Trophoblast cell (in vitro differentiated cells and primary cell): ENCODE results near the gene PSTPIP1.
A peak's percentile ranks its signal among the peaks of the same experiment; 100 is the strongest.

Source experiments
- DNase-seq, 2 donors: peaks; one replicate each; pipeline ENCODE4 v3.0.0-alpha.2; 2016
- H2AFZ ChIP-seq: 2 replicates; pipeline ENCODE4 v1.6.1; 2013; ENCODE audit warnings: low read length, moderate library complexity, mild to moderate bottlenecking; ENCODE audit not compliant: insufficient read depth, poor library complexity
- H2AK5ac ChIP-seq: 2 replicates; pipeline ENCODE4 v1.6.1; 2013; ENCODE audit warnings: mild to moderate bottlenecking, low read length
- H2BK120ac ChIP-seq: 2 replicates; pipeline ENCODE4 v1.6.1; 2013; ENCODE audit warnings: low read length, mild to moderate bottlenecking, moderate library complexity; ENCODE audit not compliant: insufficient read depth, poor library complexity
- H2BK12ac ChIP-seq: 2 replicates; pipeline ENCODE4 v1.6.1; 2013; ENCODE audit warnings: mild to moderate bottlenecking, low read length, moderate library complexity
- H2BK5ac ChIP-seq: 2 replicates; pipeline ENCODE4 v1.6.1; 2013; ENCODE audit warnings: low read length, low read depth, moderate library complexity, mild to moderate bottlenecking; ENCODE audit not compliant: poor library complexity
- H3K14ac ChIP-seq: 2 replicates; pipeline ENCODE4 v1.6.1; 2013; ENCODE audit warnings: mild to moderate bottlenecking, low read length
- H3K18ac ChIP-seq: 2 replicates; pipeline ENCODE4 v1.6.1; 2013; ENCODE audit warnings: mild to moderate bottlenecking, low read length
- H3K23ac ChIP-seq: 2 replicates; pipeline ENCODE4 v1.6.1; 2013; ENCODE audit warnings: low read length
- H3K27ac ChIP-seq: 2 replicates; pipeline ENCODE4 v1.5.1; 2013; ENCODE audit warnings: low read depth, mild to moderate bottlenecking, inconsistent platforms, low read length, moderate library complexity
- H3K27me3 ChIP-seq: 2 replicates; pipeline ENCODE4 v1.6.1; 2013; ENCODE audit warnings: inconsistent platforms, mild to moderate bottlenecking, low read length, moderate library complexity; ENCODE audit not compliant: insufficient read depth
- H3K36me3 ChIP-seq, 2 experiments: 1 replicate in 1 of 2; 2 replicates in 1 of 2; pipeline ENCODE4 v1.6.1; 2013; ENCODE audit warnings: low read length in 2 of 2, mild to moderate bottlenecking in 2 of 2, moderate library complexity in 1 of 2; ENCODE audit not compliant: insufficient read depth in 2 of 2, control insufficient read depth in 1 of 2
- H3K4ac ChIP-seq: 2 replicates; pipeline ENCODE4 v1.6.1; 2013; ENCODE audit warnings: low read depth, mild to moderate bottlenecking, low read length, moderate library complexity
- H3K4me1 ChIP-seq, 2 experiments: 1 replicate in 1 of 2; 2 replicates in 1 of 2; pipeline ENCODE4 v1.6.1; 2013; ENCODE audit warnings: low read length in 2 of 2, mild to moderate bottlenecking in 2 of 2, moderate library complexity in 1 of 2; ENCODE audit not compliant: insufficient read depth in 2 of 2, control insufficient read depth in 1 of 2
- H3K4me2 ChIP-seq: 2 replicates; pipeline ENCODE4 v1.6.1; 2013; ENCODE audit warnings: inconsistent platforms, mild to moderate bottlenecking, low read length, moderate library complexity
- H3K4me3 ChIP-seq: 2 replicates; pipeline ENCODE4 v1.5.1; 2013; ENCODE audit warnings: mild to moderate bottlenecking, low read depth, low read length, inconsistent platforms
- H3K79me1 ChIP-seq: one replicate; pipeline ENCODE4 v1.6.1; 2013; ENCODE audit warnings: low read length
- H3K79me2 ChIP-seq: 2 replicates; pipeline ENCODE4 v1.6.1; 2013; ENCODE audit warnings: low read length, mild to moderate bottlenecking; ENCODE audit not compliant: control insufficient read depth, insufficient read depth, poor library complexity
- H3K9ac ChIP-seq: 2 replicates; pipeline ENCODE4 v1.6.1; 2013; ENCODE audit warnings: mild to moderate bottlenecking, low read length
- H3K9me3 ChIP-seq: 2 replicates; pipeline ENCODE4 v1.6.1; 2013; ENCODE audit warnings: low read depth, mild to moderate bottlenecking, control low read depth, inconsistent platforms, low read length; ENCODE audit not compliant: insufficient read depth
- H4K12ac ChIP-seq: 2 replicates; pipeline ENCODE4 v1.6.1; 2013; ENCODE audit warnings: low read depth, mild to moderate bottlenecking, low read length, moderate library complexity
- H4K8ac ChIP-seq: 2 replicates; pipeline ENCODE4 v1.6.1; 2013; ENCODE audit warnings: low read depth, mild to moderate bottlenecking, low read length, moderate library complexity
- H4K91ac ChIP-seq: one replicate; pipeline ENCODE4 v1.6.1; 2013; ENCODE audit warnings: low read depth, mild to moderate bottlenecking, low read length, moderate library complexity
- WGBS: extraction: QIAGEN DNeasy Blood & Tissue Kit; methylation state at CpG from one replicate; pipeline ENCODE4 v1.1.7; 2013; ENCODE audit warnings: missing lambda C conversion rate; ENCODE audit not compliant: insufficient read length, insufficient coverage; ENCODE audit errors: extremely low coverage; 5-methylcytosine and 5-hydroxymethylcytosine counted together

PSTPIP1 gene

DNA sequence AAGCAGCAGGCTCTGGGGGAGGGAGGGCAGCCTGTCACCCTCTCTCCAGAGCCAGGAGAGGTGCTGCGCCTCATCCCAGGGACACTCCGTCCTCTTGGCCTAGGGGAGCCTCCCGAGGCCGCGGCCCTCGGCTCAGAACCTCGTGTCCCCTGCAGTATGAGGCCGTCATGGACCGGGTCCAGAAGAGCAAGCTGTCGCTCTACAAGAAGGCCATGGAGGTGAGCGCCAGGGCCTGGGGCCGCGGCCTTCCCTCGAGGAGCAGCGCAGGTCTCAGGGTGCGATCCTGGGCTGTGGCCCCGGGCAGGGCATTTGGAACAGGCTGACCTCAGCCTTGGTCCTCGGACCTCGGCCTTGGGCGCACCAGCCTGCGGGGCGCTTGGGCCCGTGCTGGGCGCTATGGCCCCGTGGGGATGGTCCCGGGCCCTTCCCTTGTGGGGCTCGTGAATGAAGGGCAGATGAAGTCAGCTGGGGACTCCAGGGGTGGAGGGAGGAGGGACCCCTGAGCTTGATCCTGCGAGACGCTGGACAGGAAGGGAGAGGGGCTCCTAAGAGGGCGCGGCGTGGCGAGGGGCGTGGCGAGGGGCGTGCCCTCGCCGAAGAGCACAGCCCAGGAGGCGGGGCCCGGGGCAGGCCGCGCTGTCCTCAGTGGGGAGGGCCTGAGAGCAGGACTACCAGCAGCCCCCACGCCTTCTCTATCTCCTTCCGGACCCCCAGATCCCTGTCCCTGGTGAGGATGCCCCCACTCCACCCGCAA lies 32.9 kb downstream of the PSTPIP1 start:
- no peak overlapping the region for H2BK5ac ChIP-seq

DNA sequence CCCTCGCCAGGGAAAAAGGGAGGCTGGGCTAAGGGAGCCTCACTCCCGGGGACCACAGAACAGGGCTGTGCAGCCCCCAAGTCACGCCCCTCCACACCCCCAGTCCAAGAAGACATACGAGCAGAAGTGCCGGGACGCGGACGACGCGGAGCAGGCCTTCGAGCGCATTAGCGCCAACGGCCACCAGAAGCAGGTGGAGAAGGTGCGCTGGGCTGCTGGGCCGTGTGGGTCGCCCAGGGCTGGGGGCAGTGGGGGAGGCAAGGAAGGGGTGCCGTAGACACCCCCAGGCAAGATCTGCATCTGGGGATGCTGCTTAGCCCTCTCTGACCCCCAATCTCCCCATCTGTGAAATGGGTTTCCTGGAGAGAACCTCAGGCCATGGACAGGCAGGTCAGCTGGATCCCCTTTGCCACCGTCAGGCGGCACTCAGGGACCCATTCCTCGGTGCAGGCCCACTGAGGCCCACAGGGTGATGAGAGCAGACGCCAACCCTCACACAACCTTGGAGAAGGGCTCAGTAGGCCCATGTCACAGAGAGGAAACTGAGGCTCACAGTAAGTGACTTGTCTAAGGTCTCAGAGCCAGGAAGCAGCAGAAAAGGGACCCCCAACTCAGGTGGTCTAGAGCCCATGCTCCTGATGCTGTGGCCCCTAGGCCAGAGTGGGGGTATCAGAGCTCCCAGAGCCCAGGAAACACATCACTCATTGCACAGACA lies 33.7 kb downstream of the PSTPIP1 start:
- H2BK120ac ChIP-seq = no peak overlapping the region
- no peak overlapping the region for H2BK5ac ChIP-seq
- H3K27me3 ChIP-seq = no peaks in the 10 kb centered on the region
- no peak overlapping the region for H3K23ac ChIP-seq
- H3K4me2 ChIP-seq = peak overlapping the region; percentile 62
- H3K4me3 ChIP-seq = no peak overlapping the region
- no peak overlapping the region for H2AK5ac ChIP-seq
- no peaks in the 10 kb centered on the region for H3K79me1 ChIP-seq
- peaks cover 7% of the 10 kb centered on the region in 2 experiments for H3K4me1 ChIP-seq
- no peak overlapping the region for H3K4ac ChIP-seq
- H3K9ac ChIP-seq = no peak overlapping the region
- H3K36me3 ChIP-seq = no peaks in the 10 kb centered on the region
- H3K14ac ChIP-seq = no peak overlapping the region
- no peaks in the 10 kb centered on the region for H3K79me2 ChIP-seq
- no CpG with 5 or more reads among the region's 22 CpGs for WGBS
- H3K27ac ChIP-seq = no peak overlapping the region
- no peak overlapping the region for H4K12ac ChIP-seq
- DNase-seq = no peak
- H4K8ac ChIP-seq = no peak overlapping the region
- no peak overlapping the region for H3K18ac ChIP-seq
- H2AFZ ChIP-seq = peak overlapping the region; percentile 37
- H2BK12ac ChIP-seq = no peak overlapping the region
- H4K91ac ChIP-seq = no peak overlapping the region
- H3K9me3 ChIP-seq = no peaks in the 10 kb centered on the region

More for the DNA sequence above, 32.9 kb downstream of the PSTPIP1 start:
- H3K36me3 ChIP-seq = no peaks in the 10 kb centered on the region
- H3K9me3 ChIP-seq = no peaks in the 10 kb centered on the region
- peak overlapping the region; percentile 37 for H2AFZ ChIP-seq
- no peaks in the 10 kb centered on the region for H3K79me2 ChIP-seq
- no peak overlapping the region for H4K91ac ChIP-seq
- H2BK120ac ChIP-seq = no peak overlapping the region
- no peak overlapping the region for H3K4ac ChIP-seq
- H3K23ac ChIP-seq = no peak overlapping the region
- peak overlapping the region; percentile 3 for H4K8ac ChIP-seq
- H3K4me1 ChIP-seq = peaks cover 7% of the 10 kb centered on the region in 2 experiments
- H3K4me2 ChIP-seq = peak overlapping the region; percentile 62
- no peaks in the 10 kb centered on the region for H3K79me1 ChIP-seq
- DNase-seq = no peak
- no peak overlapping the region for H4K12ac ChIP-seq
- no peak overlapping the region for H3K27ac ChIP-seq
- no peak overlapping the region for H3K18ac ChIP-seq
- H2AK5ac ChIP-seq = no peak overlapping the region
- H3K9ac ChIP-seq = no peak overlapping the region
- no CpG with 5 or more reads among the region's 45 CpGs for WGBS
- no peak overlapping the region for H2BK12ac ChIP-seq
- no peak overlapping the region for H3K4me3 ChIP-seq
- no peak overlapping the region for H3K14ac ChIP-seq
- H3K27me3 ChIP-seq = no peaks in the 10 kb centered on the region

DNA sequence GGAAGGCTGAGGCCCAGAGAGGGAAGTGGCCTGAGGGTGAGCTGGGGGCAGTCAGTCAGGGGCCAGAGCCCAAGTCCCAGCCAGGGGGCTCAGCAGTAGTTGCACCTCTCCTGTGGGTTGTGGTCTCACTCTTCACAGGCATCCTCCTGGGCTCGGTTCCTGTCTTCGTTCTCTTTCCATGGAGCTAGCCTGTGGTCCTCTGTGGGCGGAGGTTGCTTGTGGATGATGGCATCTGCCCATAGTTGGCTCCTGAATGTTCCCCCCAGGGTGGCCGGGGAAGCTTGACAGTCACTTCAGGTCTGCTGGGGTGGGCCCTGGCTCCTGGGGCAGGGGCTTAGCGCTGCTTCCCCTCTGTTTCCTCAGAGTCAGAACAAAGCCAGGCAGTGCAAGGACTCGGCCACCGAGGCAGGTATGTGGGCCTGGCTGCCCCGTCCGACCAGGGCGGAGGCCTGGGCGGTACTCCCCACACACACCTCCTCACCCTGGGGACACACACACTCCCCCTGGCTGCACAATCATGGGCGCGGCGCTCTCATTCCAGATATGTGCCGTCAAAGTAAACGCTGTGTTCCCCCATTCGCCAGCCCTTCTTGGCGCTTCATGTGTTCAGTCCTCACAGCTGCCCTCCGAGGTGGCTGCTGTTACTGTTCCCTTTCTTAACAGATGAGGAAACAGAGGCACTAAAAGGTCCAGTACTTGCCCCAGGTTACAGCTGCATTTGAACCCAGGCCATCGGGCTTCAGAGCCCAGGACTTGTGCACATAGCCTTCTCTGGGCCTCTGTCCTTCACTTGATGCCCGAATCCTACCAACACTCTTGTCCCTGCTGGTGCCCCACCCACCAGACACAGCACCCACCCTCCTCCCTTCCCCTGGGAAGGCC lies 34.5 kb downstream of the PSTPIP1 start:
- Histone ChIP-seq H3K79me2 (no peaks in the 10 kb centered on the region), H3K4me3 (no peak overlapping the region), H3K18ac (no peak overlapping the region), H2AK5ac (no peak overlapping the region), H2BK5ac (no peak overlapping the region), H4K8ac (no peak overlapping the region), H2BK120ac (no peak overlapping the region), H4K91ac (no peak overlapping the region), H3K14ac (no peak overlapping the region), H3K27ac (no peak overlapping the region), H3K9ac (no peak overlapping the region), H3K4me1 (peaks cover 7% of the 10 kb centered on the region in 2 experiments), H3K79me1 (no peaks in the 10 kb centered on the region), H3K4ac (no peak overlapping the region), H2BK12ac (no peak overlapping the region), H3K9me3 (no peaks in the 10 kb centered on the region), H4K12ac (no peak overlapping the region), H2AFZ (no peak overlapping the region), H3K4me2 (no peak overlapping the region), H3K27me3 (no peaks in the 10 kb centered on the region), H3K23ac (no peak overlapping the region), H3K36me3 (no peaks in the 10 kb centered on the region)
- DNase-seq = no peak
- no CpG with 5 or more reads among the region's 21 CpGs for WGBS
